WTC11 (cell line): ENCODE results near the gene YAF2. TPM values are rescaled to one million over a fixed set of nuclear protein-coding genes. Genes with fewer than 3 reads are reported as not detected.

ENCODE experiments used
- ATAC-seq: fragments of 200-7000 bp; cut with Tn5 transposase; 2 replicates; pipeline ENCODE4 v1.10.0; 2021; ENCODE audit warnings: mild to moderate bottlenecking, moderate library complexity
- Bru-seq: library from RNA; stranded (reverse); fragments of 400-500 nt; gene quantifications from one replicate; lab custom pipeline; 2021; lab: Mats Ljungman, UMichigan
- CTCF ChIA-PET: fragments of 300-600 bp; sonication (Branson Sonifier 250); formaldehyde crosslinking; loops from one replicate; lab custom pipeline; 2021; ENCODE audit warnings: antibody characterized with exemption; lab: Charles Lee
- POLR2A ChIA-PET: fragments of 350-600 bp; sonication (Branson Sonifier 250); formaldehyde crosslinking; loops from one replicate; lab custom pipeline; 2021; ENCODE audit warnings: antibody characterized with exemption; lab: Charles Lee
- DNase-seq: peaks from one replicate; pipeline ENCODE4 v3.0.0; 2021; ENCODE audit warnings: low spot score
- H3K27ac Mint-ChIP-seq: 2 replicates; pipeline ENCODE4 v1.8.0; 2021; ENCODE audit warnings: mixed read lengths
- H3K27me3 Mint-ChIP-seq: 2 replicates; pipeline ENCODE4 v1.8.0; 2021; ENCODE audit warnings: low read depth, mild to moderate bottlenecking, moderate library complexity, mixed read lengths
- H3K36me3 Mint-ChIP-seq: 2 replicates; pipeline ENCODE4 v1.8.0; 2021; ENCODE audit warnings: mixed read lengths
- H3K4me1 Mint-ChIP-seq: 2 replicates; pipeline ENCODE4 v1.8.0; 2022; ENCODE audit warnings: mixed read lengths
- H3K4me3 Mint-ChIP-seq: 2 replicates; pipeline ENCODE4 v1.8.0; 2021; ENCODE audit warnings: mild to moderate bottlenecking, moderate library complexity, mixed read lengths
- H3K9me3 Mint-ChIP-seq: 2 replicates; pipeline ENCODE4 v1.8.0; 2021; ENCODE audit warnings: mixed read lengths
- ELF4 ChIP-seq: sonication (generic); formaldehyde crosslinking; IDR thresholded peaks from 2 replicates; pipeline ENCODE4 v1.8.1; 2022; ENCODE audit warnings: low read depth, mild to moderate bottlenecking, moderate library complexity, missing genetic modification reagents
- EMX1 ChIP-seq: fragments of 250-450 bp; sonication (Bioruptor Pico); IDR thresholded peaks from 2 replicates; pipeline ENCODE4 v1.8.0; 2021; ENCODE audit warnings: mild to moderate bottlenecking
- ETV6 ChIP-seq: sonication (generic); formaldehyde crosslinking; IDR thresholded peaks from 2 replicates; pipeline ENCODE4 v1.8.1; 2022; ENCODE audit warnings: mild to moderate bottlenecking, missing genetic modification reagents
- GTF2I ChIP-seq: fragments of 250-450 bp; sonication (Bioruptor Pico); conservative IDR thresholded peaks from 2 replicates; pipeline ENCODE4 v1.4.0; 2021; ENCODE audit warnings: mild to moderate bottlenecking
- HMGA2 ChIP-seq: fragments of 250-450 bp; sonication (Bioruptor Pico); IDR thresholded peaks from 2 replicates; pipeline ENCODE4 v1.4.0; 2021; ENCODE audit warnings: mild to moderate bottlenecking, moderate library complexity
- MYBL2 ChIP-seq: sonication (generic); formaldehyde crosslinking; IDR thresholded peaks from 2 replicates; pipeline ENCODE4 v1.8.1; 2023; ENCODE audit warnings: mild to moderate bottlenecking, moderate library complexity, missing genetic modification reagents
- NFYB ChIP-seq: sonication (generic); formaldehyde crosslinking; conservative IDR thresholded peaks from 2 replicates; pipeline ENCODE4 v1.8.0; 2022; ENCODE audit warnings: low read depth, missing genetic modification reagents
- NR3C1 ChIP-seq: sonication (generic); formaldehyde crosslinking; conservative IDR thresholded peaks from 2 replicates; pipeline ENCODE4 v1.8.1; 2023; ENCODE audit warnings: low read depth, mild to moderate bottlenecking, missing genetic modification reagents
- RORB ChIP-seq: fragments of 250-450 bp; sonication (Bioruptor Pico); IDR thresholded peaks from 2 replicates; pipeline ENCODE4 v1.9.0; 2021; ENCODE audit warnings: mild to moderate bottlenecking
- SOX15 ChIP-seq: fragments of 250-450 bp; sonication (Bioruptor Pico); IDR thresholded peaks from 2 replicates; pipeline ENCODE4 v1.9.0; 2021; ENCODE audit warnings: mild to moderate bottlenecking
- SP1 ChIP-seq: sonication (generic); formaldehyde crosslinking; conservative IDR thresholded peaks from 2 replicates; pipeline ENCODE4 v1.8.1; 2022; ENCODE audit warnings: missing genetic modification reagents
- TEAD1 ChIP-seq: sonication (generic); formaldehyde crosslinking; IDR thresholded peaks from 2 replicates; pipeline ENCODE4 v1.8.0; 2022; ENCODE audit warnings: mild to moderate bottlenecking, missing genetic modification reagents
- TP53 ChIP-seq: sonication (generic); formaldehyde crosslinking; IDR thresholded peaks from 2 replicates; pipeline ENCODE4 v1.8.1; 2023; ENCODE audit warnings: mild to moderate bottlenecking, missing genetic modification reagents
- USF1 ChIP-seq: sonication (generic); formaldehyde crosslinking; IDR thresholded peaks from 2 replicates; pipeline ENCODE4 v1.8.0; 2022; ENCODE audit warnings: mild to moderate bottlenecking, missing genetic modification reagents
- ZBTB21 ChIP-seq: sonication (generic); formaldehyde crosslinking; IDR thresholded peaks from 2 replicates; pipeline ENCODE4 v1.8.1; 2023; ENCODE audit warnings: mild to moderate bottlenecking, missing genetic modification reagents, borderline replicate concordance
- ZNF396 ChIP-seq: fragments of 250-450 bp; sonication (Bioruptor Pico); IDR thresholded peaks from 2 replicates; pipeline ENCODE4 v1.8.0; 2021; ENCODE audit warnings: mild to moderate bottlenecking, moderate library complexity, borderline replicate concordance
- ZNF416 ChIP-seq: fragments of 250-450 bp; sonication (Bioruptor Pico); IDR thresholded peaks from 2 replicates; pipeline ENCODE4 v1.9.0; 2021; ENCODE audit warnings: mild to moderate bottlenecking, inconsistent platforms
- ZNF423 ChIP-seq: fragments of 250-450 bp; sonication (Bioruptor Pico); IDR thresholded peaks from 2 replicates; pipeline ENCODE4 v2.1.2; 2022; ENCODE audit warnings: mild to moderate bottlenecking, moderate library complexity
- ZNF671 ChIP-seq: fragments of 250-450 bp; sonication (Bioruptor Pico); IDR thresholded peaks from 2 replicates; pipeline ENCODE4 v1.8.0; 2021; ENCODE audit warnings: mild to moderate bottlenecking
- long read RNA-seq, 3 experiments: library from RNA in 1 of 3; library from capped mRNA in 1 of 3; library from polyadenylated mRNA in 1 of 3; unstranded in 2 of 3; stranded (forward) in 1 of 3; transcript quantifications; one replicate each; pipeline ENCODE4 v2.0.0, GENCODE V29; 2021
- total RNA-seq: library from RNA; stranded (reverse); gene quantifications from 3 replicates; pipeline ENCODE4 v1.2.3, GENCODE V29; 2021
- TF ChIP-seq, protein P1 (sequence below): sonication (generic); formaldehyde crosslinking; IDR thresholded peaks from 2 replicates; pipeline ENCODE4 v1.8.1; 2023; ENCODE audit warnings: mild to moderate bottlenecking, missing genetic modification reagents, moderate library complexity
- TF ChIP-seq, protein P2 (sequence below): fragments of 250-450 bp; sonication (Bioruptor Pico); conservative IDR thresholded peaks from 2 replicates; pipeline ENCODE4 v1.9.0; 2021; ENCODE audit warnings: mild to moderate bottlenecking
- TF ChIP-seq, protein P3 (sequence below): sonication (generic); formaldehyde crosslinking; IDR thresholded peaks from 2 replicates; pipeline ENCODE4 v1.8.1; 2022; ENCODE audit warnings: low read depth, mild to moderate bottlenecking, moderate library complexity, missing genetic modification reagents, borderline replicate concordance
- TF ChIP-seq, protein P4 (sequence below): fragments of 250-450 bp; sonication (Bioruptor Pico); IDR thresholded peaks from 2 replicates; pipeline ENCODE4 v1.8.0; 2021; ENCODE audit warnings: mild to moderate bottlenecking

Gene YAF2
- total RNA-seq: 2.3 to 3.3 TPM (median 2.4 TPM) in 3 replicates
- Bru-seq, nascent RNA: percentile 42 among the genes with signal in this experiment
- long read RNA-seq, experiment 1, full-length matches to known transcripts: 7 of 9 reads
- long read RNA-seq, experiment 1, partial matches to known transcripts: 0 of 9 reads
- long read RNA-seq, experiment 1, other reads (novel, unspliced or antisense): 2 of 9 reads
- long read RNA-seq, experiment 2, partial matches to known transcripts: 0 of 5 reads
- long read RNA-seq, experiment 2, other reads (novel, unspliced or antisense): 1 of 5 reads
- long read RNA-seq, experiment 3, partial matches to known transcripts: 0 of 3 reads
- long read RNA-seq, experiment 3, other reads (novel, unspliced or antisense): 0 of 3 reads

DNA sequence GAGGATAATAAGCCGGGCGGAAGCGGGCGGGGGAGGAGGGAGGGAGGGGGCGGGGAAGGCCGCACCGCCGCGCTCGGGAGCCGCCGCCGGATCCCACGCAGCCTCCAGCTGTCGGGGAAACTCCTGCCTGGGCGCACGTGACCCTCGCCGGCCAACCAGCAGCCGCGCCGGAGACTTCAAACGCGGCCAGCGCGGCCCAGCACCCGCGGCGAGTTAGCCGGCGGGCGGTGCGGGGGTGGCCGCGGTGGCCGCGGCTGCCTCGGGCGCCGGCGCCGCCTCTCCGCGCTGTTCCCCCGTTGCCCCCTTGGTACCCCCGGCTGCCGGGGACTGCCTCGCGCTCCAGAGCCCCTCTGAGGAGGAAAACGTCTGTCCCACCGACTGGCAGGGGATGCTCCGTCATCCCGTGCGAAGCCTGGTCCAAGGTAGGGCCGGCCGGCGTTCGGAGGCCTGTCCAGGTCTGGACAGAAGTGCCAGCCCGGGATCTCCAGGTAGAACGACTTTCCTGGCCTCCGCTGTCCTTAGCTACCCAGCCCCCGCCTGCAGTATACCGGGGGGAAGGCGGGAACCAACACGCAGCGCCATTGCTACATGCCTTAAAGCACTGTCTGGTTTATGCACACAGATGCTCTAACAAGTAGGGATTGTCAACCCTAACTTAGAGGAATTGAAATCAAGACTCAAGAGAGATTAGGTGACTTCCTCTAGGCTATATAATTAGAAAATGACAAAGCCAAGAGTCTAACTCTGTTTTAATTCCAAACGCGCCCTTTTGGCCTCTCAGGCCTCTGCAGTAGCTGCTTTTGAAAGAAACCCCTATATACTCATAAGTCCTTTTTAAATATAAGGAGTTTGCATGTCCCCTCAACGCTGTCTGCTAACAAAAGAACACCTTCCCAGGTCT is at the start of gene YAF2:
YAF2 (minus strand) TSS at position 9 of the 901 bp plus-strand sequence. CDS start 68 bp downstream, outside the sequence.
- no peak for TF ChIP-seq SOX15 (CRISPR knock-in tag)
- peak; percentile 51; the same call in 1 of the 2 replicates for TF ChIP-seq NFYB
- no peak for TF ChIP-seq TEAD1 (CRISPR knock-in tag)
- TF ChIP-seq ZNF396: no peak
- peak; percentile 88 for TF ChIP-seq USF1 (CRISPR knock-in tag)
- TF ChIP-seq, protein P1, sequence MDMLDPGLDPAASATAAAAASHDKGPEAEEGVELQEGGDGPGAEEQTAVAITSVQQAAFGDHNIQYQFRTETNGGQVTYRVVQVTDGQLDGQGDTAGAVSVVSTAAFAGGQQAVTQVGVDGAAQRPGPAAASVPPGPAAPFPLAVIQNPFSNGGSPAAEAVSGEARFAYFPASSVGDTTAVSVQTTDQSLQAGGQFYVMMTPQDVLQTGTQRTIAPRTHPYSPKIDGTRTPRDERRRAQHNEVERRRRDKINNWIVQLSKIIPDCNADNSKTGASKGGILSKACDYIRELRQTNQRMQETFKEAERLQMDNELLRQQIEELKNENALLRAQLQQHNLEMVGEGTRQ (CRISPR knock-in tag): peak; percentile 94
- TF ChIP-seq RORB (CRISPR knock-in tag): no peak
- TF ChIP-seq, all 79 proteins: peak for 3
- POLR2A ChIA-PET: interaction anchor here (0.6 kb wide), 1 partner anchor 98 kb away, joined by 4 read pairs; no protein-coding TSS in a partner anchor
- H3K9me3 Mint-ChIP-seq: no peaks in the 10 kb centered on the region
- H3K27ac Mint-ChIP-seq: no peak within 1 kb of the TSS
- peaks cover 91% of the 10 kb centered on the region for H3K27me3 Mint-ChIP-seq
- ATAC-seq (peak; percentile 66), DNase-seq (peak; percentile 79)
- peaks cover 19% of the 10 kb centered on the region for H3K4me1 Mint-ChIP-seq
- H3K36me3 Mint-ChIP-seq: no peaks in the 10 kb centered on the region
- CTCF ChIA-PET: no interaction called here
- peak within 1 kb of the TSS; percentile 77 for H3K4me3 Mint-ChIP-seq

DNA sequence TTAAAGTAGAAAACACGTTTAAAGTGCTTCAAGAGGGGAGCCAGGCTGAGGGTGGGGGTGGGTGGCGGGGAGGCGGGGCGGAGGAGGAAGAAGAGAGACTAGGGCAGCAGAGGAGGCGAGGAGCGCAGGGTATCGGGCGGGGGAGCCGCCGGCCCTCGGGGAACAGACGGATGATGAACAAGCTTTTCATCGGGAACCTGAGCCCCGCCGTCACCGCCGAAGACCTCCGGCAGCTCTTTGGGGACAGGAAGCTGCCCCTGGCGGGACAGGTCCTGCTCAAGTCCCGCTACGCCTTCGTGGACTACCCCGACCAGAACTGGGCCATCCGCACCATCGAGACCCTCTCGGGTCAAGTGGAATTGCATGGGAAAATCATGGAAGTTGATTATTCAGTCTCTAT is 48.7 kb upstream of the YAF2 start:
- H3K4me3 Mint-ChIP-seq: no peak overlapping the region
- CTCF ChIA-PET: interaction anchor here (1.0 kb wide), 1 partner anchor 9 kb away, joined by 4 read pairs; no protein-coding TSS in a partner anchor
- no peaks in the 10 kb centered on the region; the same call in 1 of the 2 replicates for H3K27me3 Mint-ChIP-seq
- no peak for DNase-seq
- ATAC-seq: no peak
- POLR2A ChIA-PET: no interaction called here
- H3K27ac Mint-ChIP-seq: no peak overlapping the region
- no peaks in the 10 kb centered on the region for H3K4me1 Mint-ChIP-seq
- no peaks in the 10 kb centered on the region for H3K9me3 Mint-ChIP-seq
- TF ChIP-seq NR3C1 (CRISPR knock-in tag): no peak
- TF ChIP-seq, protein P2, sequence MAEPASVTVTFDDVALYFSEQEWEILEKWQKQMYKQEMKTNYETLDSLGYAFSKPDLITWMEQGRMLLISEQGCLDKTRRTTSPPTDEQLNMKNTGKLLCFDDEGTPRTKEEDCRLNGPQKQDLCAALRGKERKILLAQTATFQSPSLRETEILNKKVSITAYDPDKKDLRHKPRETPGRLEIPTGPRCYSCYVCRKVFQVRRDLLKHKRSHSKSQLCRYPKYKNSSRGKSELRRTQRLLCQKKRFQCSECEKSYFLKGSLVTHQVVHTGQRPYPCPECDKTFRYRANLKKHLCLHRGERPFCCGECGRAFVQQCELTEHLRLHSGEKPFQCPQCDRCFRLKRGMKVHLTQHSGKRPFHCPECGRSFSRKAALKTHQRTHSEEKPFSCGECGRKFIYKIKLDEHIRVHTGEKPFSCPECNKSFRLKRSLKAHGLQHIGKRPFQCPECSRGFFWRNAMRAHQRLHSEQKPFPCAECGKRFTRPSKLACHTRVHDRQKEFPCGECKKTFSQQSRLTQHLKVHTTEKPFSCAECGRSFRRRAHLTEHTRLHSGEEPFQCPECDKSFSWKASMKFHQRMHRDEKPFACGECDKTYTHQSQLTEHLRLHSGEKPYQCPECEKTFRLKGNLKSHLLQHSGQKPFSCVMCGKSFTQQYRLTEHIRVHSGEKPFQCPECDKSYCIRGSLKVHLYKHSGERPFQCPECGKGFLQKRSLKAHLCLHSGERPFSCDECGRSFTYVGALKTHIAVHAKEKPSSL (CRISPR knock-in tag): no peak
- TF ChIP-seq ZNF423 (CRISPR knock-in tag): no peak
- TF ChIP-seq SP1 (CRISPR knock-in tag): no peak
- no peak for TF ChIP-seq MYBL2
- TF ChIP-seq EMX1 (CRISPR knock-in tag): no peak
- no peak for TF ChIP-seq ELF4
- TF ChIP-seq NFYB: no peak
- no peak for TF ChIP-seq ETV6
- no peak for TF ChIP-seq GTF2I
- no peak for TF ChIP-seq ZBTB21 (CRISPR knock-in tag)
- TF ChIP-seq ZNF416 (CRISPR knock-in tag): no peak
- TF ChIP-seq, all 79 proteins: peak for 0
- no peaks in the 10 kb centered on the region for H3K36me3 Mint-ChIP-seq

GRCh38 chr12:42285431-42285830 is 47.4 kb upstream of the YAF2 start:
- Mint-ChIP-seq H3K4me3 (no peak overlapping the region), H3K27ac (no peak overlapping the region), H3K9me3 (no peaks in the 10 kb centered on the region), H3K4me1 (no peaks in the 10 kb centered on the region), H3K36me3 (no peaks in the 10 kb centered on the region), H3K27me3 (no peaks in the 10 kb centered on the region; the same call in 1 of the 2 replicates)
- TF ChIP-seq HMGA2 (CRISPR knock-in tag): no peak
- TF ChIP-seq MYBL2: no peak
- TF ChIP-seq TP53: no peak
- TF ChIP-seq ZNF671: no peak
- TF ChIP-seq, protein P3, sequence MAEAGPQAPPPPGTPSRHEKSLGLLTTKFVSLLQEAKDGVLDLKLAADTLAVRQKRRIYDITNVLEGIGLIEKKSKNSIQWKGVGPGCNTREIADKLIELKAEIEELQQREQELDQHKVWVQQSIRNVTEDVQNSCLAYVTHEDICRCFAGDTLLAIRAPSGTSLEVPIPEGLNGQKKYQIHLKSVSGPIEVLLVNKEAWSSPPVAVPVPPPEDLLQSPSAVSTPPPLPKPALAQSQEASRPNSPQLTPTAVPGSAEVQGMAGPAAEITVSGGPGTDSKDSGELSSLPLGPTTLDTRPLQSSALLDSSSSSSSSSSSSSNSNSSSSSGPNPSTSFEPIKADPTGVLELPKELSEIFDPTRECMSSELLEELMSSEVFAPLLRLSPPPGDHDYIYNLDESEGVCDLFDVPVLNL (CRISPR knock-in tag): no peak
- TF ChIP-seq, protein P4, sequence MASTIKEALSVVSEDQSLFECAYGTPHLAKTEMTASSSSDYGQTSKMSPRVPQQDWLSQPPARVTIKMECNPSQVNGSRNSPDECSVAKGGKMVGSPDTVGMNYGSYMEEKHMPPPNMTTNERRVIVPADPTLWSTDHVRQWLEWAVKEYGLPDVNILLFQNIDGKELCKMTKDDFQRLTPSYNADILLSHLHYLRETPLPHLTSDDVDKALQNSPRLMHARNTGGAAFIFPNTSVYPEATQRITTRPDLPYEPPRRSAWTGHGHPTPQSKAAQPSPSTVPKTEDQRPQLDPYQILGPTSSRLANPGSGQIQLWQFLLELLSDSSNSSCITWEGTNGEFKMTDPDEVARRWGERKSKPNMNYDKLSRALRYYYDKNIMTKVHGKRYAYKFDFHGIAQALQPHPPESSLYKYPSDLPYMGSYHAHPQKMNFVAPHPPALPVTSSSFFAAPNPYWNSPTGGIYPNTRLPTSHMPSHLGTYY: no peak
- TF ChIP-seq USF1 (CRISPR knock-in tag): no peak
- ATAC-seq (no peak), DNase-seq (no peak)
- POLR2A ChIA-PET: no interaction called here
- CTCF ChIA-PET: interaction anchor here (0.6 kb wide), 1 partner anchor 117 kb away, joined by 3 read pairs; no protein-coding TSS in a partner anchor
